Stimulated activated CD4-positive, alpha-beta T cell treated with anti-CD3 and anti-CD28 coated beads, TNF-alpha, amount 100 ng/mL, for 1 hour (primary cell): ENCODE results near the gene TPBGL.
A peak's percentile ranks its signal among the peaks of the same experiment; 100 is the strongest.

ENCODE experiments used
- DNase-seq, 3 donors: peaks; one replicate each; pipeline ENCODE4 v3.0.0-alpha.2; 2020; ENCODE audit warnings: low read depth in 3 of 3, low spot score in 1 of 3

Gene TPBGL

DNA sequence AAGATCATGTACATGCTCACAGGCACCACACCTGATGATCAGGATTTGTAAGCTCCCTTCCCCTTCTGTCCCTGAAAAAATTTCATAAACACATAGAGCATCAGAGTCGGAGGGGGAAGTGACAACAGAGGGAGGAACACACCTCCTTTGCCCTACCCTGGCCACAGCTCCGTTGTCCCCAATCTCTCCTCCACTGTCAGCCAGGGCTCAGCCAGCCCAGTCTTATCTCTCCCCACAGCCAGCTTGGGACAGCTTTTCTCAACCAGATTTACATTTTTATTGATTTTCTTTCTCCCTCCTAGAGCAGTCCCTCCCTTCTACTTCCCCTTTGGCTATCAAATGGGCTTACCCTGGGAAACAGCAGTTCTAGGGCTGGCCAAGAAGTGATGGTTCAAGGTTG, 32.1 kb upstream of the TPBGL start:
- DNase-seq, result no peak

DNA sequence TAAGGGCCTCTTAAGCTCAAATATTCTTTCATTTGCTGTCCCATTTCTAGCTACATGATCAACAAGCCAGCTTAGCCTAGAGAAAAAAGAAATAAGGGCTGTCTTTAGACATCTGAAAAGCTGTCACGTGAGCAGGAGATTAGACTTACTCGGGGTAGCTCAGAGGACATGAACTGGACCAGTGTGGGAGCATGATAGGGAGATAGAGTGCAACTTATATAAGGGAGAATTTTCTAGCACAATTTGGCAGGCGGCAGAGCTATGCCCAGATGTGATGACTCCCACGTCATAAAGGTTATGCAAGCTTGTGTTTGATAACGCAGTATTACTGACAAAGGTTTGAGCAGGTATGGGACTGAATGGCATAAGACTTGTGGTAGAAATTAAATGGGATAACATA, 28.2 kb upstream of the TPBGL start:
- no peak for DNase-seq

- peak; percentile 25 to 64 (median 50) for DNase-seq
These were observed 26.2 kb upstream of the TPBGL start for GRCh38 chr11:75214411-75214821.

DNA sequence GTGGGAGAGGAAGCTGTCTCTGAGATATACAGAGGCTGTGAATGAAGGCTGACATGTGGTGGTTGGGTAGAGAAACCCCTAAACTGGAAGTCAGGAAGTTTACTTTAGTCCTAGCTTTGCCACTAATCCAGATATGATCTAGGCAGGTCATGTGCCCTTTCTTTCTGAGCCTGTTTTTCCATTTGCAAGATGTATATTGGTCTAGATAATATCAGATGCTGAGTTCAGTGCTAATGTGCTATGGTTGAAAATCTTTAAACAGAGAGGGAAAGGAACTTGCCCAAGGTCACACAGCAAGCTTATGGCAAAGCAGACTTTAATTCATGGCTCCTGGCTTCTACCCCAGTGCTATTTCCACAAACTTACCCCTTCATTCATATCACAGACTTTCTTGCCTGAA, 25.7 kb upstream of the TPBGL start:
- no peak for DNase-seq

DNA sequence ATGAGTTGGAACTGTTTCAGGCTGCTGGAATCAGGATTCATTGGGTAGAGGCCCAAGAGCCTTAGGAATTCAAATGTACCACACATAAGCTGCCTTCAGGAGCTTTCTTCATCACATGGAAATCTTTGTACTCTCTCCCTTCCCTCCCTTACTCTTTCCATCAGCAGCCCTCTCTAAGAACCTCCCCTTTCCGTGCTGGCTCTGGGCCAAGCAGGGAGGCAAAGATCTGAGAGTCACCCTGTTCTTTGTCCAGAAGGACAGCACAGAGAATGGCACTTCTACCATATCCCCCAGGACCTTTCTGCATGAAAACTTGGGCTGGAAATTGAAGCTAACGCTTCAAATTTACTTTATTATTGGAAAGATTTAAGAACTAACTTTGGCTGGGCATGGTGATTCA, 20.7 kb upstream of the TPBGL start:
- no peak for DNase-seq

GRCh38 chr11:75223954-75224643, 16.5 kb upstream of the TPBGL start:
- no peak for DNase-seq

DNA sequence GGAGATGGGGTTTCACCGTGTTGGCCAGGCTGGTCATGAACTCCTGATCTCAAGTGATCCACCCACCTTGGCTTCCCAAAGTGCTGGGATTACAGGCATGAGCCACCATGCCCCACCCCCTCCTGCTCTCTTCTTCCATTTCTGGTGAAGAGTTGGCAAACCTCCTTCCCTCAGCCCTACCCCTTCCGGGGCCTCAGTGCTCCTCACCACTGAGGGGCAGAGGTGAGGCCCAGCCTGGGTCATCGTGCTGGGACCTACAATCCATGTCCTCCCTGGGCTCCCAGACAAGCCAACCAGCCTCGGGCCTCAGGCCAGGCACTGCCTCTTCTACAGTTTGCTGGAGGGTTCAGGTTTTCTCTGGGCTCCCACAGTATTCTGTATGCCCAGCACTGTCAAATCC, 14.8 kb upstream of the TPBGL start:
- no peak for DNase-seq

DNA sequence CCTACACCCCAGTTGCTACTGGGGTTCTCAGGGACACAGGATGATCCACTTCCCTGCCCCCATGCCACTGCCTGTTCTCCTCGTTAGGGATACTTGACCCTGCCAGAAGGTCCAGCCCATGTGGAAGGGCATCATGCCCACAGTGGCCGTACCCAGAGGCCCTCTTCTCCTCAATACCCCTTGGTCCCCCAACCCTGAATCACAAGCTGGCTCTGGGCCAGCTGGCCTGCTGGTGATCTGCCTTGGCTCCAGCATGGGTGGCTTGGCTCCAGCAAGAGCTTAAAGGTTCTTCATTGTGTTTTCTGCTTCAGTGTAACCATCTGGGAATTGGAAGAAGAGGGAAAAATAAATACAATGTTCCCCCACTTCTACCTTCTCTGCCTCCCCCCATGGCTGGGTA, 11.1 kb upstream of the TPBGL start:
- no peak for DNase-seq

GRCh38 chr11:75230621-75231020, 10.0 kb upstream of the TPBGL start:
- DNase-seq, result no peak

DNA sequence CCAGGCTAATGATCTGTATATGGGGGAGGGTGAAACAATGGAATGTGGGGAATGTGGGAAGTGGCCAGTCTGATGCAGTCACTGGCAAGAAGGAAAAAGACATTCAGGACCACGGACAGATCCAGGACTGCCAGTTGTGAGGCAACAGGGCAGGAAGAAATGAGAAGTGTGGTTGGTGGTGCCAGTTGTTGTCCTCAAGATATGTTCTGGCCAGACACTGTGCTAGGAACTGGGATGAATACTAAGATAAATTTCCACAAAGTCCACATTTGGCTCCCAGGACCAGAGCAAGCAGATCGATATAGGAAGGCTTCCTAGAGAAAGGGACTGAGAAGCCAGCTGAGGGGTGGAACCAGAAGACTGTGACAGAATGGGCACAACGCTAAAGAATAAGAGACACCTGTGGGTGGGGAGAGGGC, 6.8 kb upstream of the TPBGL start:
- DNase-seq, result no peak

DNA sequence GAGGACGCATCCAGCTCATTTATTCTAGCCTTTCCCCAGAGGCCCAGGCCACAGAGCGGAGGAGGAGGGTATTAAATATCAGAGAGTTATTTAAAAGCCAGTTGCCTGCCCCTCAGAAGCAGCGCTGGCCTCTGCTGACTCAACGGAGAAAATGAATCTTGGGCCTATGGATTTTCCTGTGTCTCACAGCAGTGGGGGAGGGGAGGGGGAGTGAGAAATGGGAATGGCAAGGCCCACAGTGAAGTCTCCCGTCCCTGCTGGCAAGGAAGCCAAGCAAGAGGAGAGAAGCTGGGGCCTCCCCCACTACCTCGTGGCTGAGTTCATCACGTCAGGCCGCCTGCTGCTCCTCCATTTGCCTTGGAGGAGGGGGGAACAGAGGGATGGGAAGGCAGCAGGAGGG, 4.5 kb upstream of the TPBGL start:
- no peak for DNase-seq

DNA sequence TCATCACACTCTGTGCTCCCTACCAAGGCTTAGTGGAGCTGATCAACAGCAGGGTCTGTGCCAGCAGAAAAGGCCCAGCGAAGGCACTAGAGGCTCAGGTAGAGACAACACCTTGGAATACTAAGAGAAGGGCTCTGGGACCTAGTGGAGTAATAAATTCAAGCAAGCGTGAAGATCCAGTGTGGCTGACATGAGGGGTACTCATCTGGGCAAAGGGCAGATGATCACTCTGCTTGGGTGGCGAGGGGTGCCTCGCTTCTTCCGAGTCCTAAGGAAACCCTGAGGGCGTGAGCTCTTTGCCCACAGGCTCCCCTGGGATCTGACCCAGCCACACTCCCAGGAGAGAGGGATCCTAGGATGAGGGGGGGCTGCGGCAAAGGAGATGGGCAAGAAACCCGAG, 3.5 kb upstream of the TPBGL start:
- no peak for DNase-seq

- no peak for DNase-seq
These were observed 1.8 kb upstream of the TPBGL start for GRCh38 chr11:75238595-75239440.

GRCh38 chr11:75239531-75240290, 863 bp upstream of the TPBGL start:
- no peak for DNase-seq

DNA sequence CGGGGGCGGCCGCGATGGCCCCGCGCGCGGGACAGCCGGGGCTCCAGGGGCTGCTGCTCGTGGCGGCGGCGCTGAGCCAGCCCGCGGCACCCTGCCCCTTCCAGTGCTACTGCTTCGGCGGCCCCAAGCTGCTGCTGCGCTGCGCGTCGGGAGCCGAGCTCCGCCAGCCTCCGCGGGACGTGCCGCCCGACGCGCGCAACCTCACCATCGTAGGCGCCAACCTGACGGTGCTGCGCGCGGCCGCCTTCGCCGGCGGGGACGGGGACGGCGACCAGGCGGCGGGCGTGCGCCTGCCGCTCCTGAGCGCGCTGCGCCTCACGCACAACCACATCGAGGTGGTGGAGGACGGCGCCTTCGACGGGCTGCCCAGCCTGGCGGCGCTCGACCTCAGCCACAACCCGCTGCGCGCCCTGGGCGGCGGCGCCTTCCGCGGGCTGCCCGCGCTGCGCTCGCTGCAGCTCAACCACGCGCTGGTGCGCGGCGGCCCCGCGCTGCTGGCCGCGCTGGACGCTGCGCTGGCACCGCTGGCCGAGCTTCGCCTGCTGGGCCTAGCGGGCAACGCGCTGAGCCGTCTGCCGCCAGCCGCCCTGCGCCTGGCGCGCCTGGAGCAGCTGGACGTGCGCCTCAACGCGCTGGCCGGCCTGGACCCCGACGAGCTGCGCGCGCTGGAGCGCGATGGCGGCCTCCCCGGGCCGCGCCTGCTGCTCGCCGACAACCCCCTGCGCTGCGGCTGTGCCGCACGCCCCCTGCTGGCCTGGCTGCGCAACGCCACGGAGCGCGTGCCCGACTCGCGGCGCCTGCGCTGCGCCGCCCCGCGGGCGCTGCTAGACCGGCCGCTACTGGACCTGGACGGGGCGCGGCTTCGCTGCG, 697 bp downstream of the TPBGL start:
- peak; percentile 59 to 86 (median 78) for DNase-seq

DNA sequence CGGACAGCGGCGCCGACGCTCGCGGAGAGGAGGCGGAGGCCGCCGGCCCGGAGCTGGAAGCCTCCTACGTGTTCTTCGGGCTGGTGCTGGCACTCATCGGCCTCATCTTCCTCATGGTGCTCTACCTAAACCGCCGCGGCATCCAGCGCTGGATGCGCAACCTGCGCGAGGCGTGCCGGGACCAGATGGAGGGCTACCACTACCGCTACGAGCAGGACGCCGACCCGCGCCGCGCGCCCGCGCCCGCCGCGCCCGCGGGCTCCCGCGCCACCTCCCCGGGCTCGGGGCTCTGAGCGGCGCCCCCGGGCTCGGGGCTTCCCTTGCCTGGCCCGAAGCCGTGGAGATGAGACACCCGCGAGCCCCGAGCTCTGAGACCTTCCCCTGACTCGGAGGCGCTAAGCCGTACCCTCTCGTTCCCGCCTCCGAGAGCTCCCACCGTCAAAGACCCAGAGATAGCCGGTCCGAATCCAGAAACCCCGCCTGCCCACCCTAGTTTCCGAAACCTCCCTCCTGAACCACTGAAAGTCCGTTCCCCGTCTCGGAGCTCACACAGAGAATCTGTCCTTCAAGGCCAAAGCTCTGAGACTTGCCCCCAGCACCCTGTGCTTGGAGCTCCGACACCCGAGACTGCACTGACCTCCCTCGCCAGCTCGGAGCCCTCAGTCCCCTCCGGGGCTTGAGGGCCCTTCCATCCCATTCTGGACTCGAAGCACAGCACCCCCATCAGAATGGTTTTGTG, 1.5 kb downstream of the TPBGL start:
- no peak for DNase-seq

DNA sequence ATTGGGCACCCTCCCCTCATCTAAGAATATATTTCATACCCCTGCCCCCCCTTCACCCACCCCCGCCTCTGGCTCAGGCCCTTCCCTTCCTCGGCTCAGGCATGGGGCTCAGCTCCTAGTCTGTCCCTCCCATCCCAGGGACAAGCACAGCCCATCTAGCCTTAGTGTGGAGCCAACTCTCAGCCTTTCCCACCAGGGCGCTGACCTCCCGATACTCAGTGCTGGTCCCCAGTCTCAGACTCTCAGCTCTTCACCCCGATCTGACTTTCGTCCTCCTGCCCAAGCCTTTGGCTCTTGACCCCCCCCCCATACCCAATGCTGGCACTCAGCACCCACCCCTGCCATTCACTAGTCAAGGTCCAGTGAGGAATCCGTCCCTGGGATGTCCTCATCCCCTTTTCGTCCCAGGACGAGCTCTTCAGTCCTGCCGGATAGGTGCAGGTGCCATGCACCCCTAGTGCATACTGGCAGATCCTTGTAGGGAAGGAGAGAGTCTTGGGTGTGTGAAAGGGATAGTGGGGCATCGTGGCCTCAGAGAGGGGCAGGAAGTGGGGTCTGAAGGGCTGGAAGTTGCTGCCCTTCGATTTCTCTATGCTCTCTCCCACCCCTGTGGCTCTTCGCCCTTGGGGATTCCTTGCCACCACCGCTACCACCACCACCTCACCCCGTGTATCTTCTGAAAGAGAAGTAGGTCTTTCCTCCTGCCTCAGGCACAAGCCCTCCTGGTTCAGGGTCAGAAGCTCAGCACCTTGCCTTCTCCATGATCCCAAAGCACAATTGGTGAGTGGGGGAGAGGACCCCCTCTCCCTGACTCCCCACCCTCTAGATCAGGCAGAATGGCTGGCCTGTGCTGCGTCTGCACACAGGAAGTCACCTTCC, 2.4 kb downstream of the TPBGL start:
- no peak for DNase-seq

GRCh38 chr11:75244052-75244814, 3.7 kb downstream of the TPBGL start:
- DNase-seq, result no peak
